Measurements from ENCODE around the gene NLRP12. TPM values are rescaled to one million over a fixed set of nuclear protein-coding genes. Genes with fewer than 3 reads are reported as not detected.
A peak's percentile ranks its signal among the peaks of the same experiment; 100 is the strongest.
"Not testable (repeated sequence)": the region's sequence is repeated elsewhere in the genome, so short reads cannot be mapped to it uniquely, and the experiment has no call there.

NLRP12 gene
- total and polyA plus RNA-seq, 2 donors (not counting 3 experiments of a cell fraction or from before 2014, with no cell fraction given), result 0.46 to 0.73 TPM

- TF ChIP-seq FOS (IDR thresholded peaks at IDR 0.05; ENCODE audit: borderline replicate concordance, insufficient read depth, low read length) (no peak), MAX (IDR thresholded peaks at IDR 0.05; ENCODE audit: insufficient read depth, insufficient read length) (no peak)
- no peaks in the 10 kb centered on the region for H3K9me3 ChIP-seq (replicated peaks; ENCODE audit: control insufficient read depth, insufficient read depth, low read length)
- no peaks in the 10 kb centered on the region for H3K27me3 ChIP-seq (ENCODE audit: control insufficient read depth in 2 of 2, insufficient read depth in 2 of 2, low read length in 2 of 2)
- no peak overlapping the region for H3K4me2 ChIP-seq (ENCODE audit: insufficient read depth, low read length)
- FAIRE-seq (peak; percentile 74), DNase-seq (ENCODE audit: low read depth, low spot score) (no peak)
- dilution Hi-C loops (cut with MboI; ENCODE audit: extremely low pct_ligation_motif_present, low sequenced_read_pairs), result no loop called here
- peaks cover 29% of the 10 kb centered on the region for H3K79me2 ChIP-seq (ENCODE audit: control insufficient read depth, insufficient read depth, low read length)
- no TSS peak for BruUV-seq (replicated peaks)
- intact Hi-C loops (cut with micrococcal nuclease), result no loop called here
- CTCF ChIA-PET, result interaction anchor here (1.0 to 1.3 kb wide), 2 partner anchors 11 to 159 kb away, joined by 3 to 4 read pairs; partner anchors contain the start of gene PRKCG
- peak overlapping the region; percentile 38 for H3K27ac ChIP-seq (ENCODE audit: insufficient read depth, low read depth, low read length)
- no peaks in the 10 kb centered on the region for H3K9me1 ChIP-seq (replicated peaks; ENCODE audit: control insufficient read depth, extremely low read depth, insufficient read depth, low read length)
- H3K4me1 ChIP-seq (ENCODE audit: control insufficient read depth, extremely low read depth, insufficient read depth, low read length), result peaks cover 15% of the 10 kb centered on the region
- POLR2A ChIA-PET, result interaction anchor here (1.2 kb wide), 1 partner anchor 9 kb away, joined by 3 read pairs; no protein-coding TSS in a partner anchor
- no peak overlapping the region for H2AFZ ChIP-seq (ENCODE audit: low read depth, low read length)
- no peak overlapping the region for H3K4me3 ChIP-seq (replicated peaks in 1 of 3; ENCODE audit: insufficient read depth in 1 of 3, low read depth in 1 of 3, low read length in 3 of 3)
- no peak overlapping the region for H3K9ac ChIP-seq (replicated peaks; ENCODE audit: extremely low read depth, insufficient read depth, low read length)
- no peaks in the 10 kb centered on the region for H4K20me1 ChIP-seq (replicated peaks; ENCODE audit: control insufficient read depth, extremely low read depth, insufficient read depth, low read length)
- H3K36me3 ChIP-seq (ENCODE audit: control insufficient read depth in 2 of 2, extremely low read depth in 1 of 2, insufficient read depth in 2 of 2, low read length in 2 of 2), result peaks cover 0 to 17% of the 10 kb centered on the region in 2 experiments
Measured at GRCh38 chr19:53870485-53870844, 46.4 kb upstream of the NLRP12 start.

DNA sequence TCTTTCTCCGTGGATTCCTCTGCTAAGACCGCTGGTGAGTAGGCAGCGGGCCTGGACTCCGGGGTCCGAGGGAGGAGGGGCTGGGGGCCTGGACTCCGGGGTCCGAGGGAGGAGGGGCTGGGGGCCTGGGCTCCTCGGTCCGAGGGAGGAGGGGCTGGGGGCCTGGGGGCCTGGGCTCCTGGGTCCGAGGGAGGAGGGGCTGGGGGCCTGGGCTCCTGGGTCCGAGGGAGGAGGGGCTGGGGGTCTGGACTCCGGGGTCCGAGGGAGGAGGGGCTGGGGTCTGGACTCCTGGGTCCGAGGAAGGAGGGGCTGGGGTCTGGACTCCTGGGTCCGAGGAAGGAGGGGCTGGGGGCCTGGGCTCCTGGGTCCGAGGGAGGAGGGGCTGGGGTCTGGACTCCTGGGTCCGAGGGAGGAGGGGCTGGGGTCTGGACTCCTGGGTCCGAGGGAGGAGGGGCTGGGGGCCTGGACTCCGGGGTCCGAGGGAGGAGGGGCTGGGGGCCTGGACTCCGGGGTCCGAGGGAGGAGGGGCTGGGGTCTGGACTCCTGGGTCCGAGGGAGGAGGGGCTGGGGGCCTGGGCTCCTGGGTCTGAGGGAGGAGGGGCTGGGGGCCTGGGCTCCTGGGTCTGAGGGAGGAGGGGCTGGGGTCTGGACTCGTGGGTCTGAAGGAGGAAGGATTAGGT, 45.8 kb upstream of the NLRP12 start:
- H3K27me3 ChIP-seq (ENCODE audit: control insufficient read depth in 2 of 2, insufficient read depth in 2 of 2, low read length in 2 of 2); H3K9me3 ChIP-seq (replicated peaks; ENCODE audit: control insufficient read depth, insufficient read depth, low read length); DNase-seq (ENCODE audit: low read depth, low spot score); H3K9me1 ChIP-seq (replicated peaks; ENCODE audit: control insufficient read depth, extremely low read depth, insufficient read depth, low read length); H4K20me1 ChIP-seq (replicated peaks; ENCODE audit: control insufficient read depth, extremely low read depth, insufficient read depth, low read length); BruUV-seq (replicated peaks); FAIRE-seq; dilution Hi-C loops (cut with MboI; ENCODE audit: extremely low pct_ligation_motif_present, low sequenced_read_pairs): not testable (repeated sequence)
- Histone ChIP-seq H3K4me2 (ENCODE audit: insufficient read depth, low read length) (peak overlapping the region; percentile 45), H3K36me3 (ENCODE audit: control insufficient read depth in 2 of 2, extremely low read depth in 1 of 2, insufficient read depth in 2 of 2, low read length in 2 of 2) (peaks cover 0 to 16% of the 10 kb centered on the region in 2 experiments), H3K4me3 (replicated peaks in 1 of 3; ENCODE audit: insufficient read depth in 1 of 3, low read depth in 1 of 3, low read length in 3 of 3) (peak overlapping the region; percentile 52 to 88 (median 57)), H2AFZ (ENCODE audit: low read depth, low read length) (peak overlapping the region; percentile 12), H3K27ac (ENCODE audit: insufficient read depth, low read depth, low read length) (peak overlapping the region; percentile 86), H3K9ac (replicated peaks; ENCODE audit: extremely low read depth, insufficient read depth, low read length) (peak overlapping the region; percentile 96), H3K79me2 (ENCODE audit: control insufficient read depth, insufficient read depth, low read length) (peaks cover 29% of the 10 kb centered on the region), H3K4me1 (ENCODE audit: control insufficient read depth, extremely low read depth, insufficient read depth, low read length) (peaks cover 15% of the 10 kb centered on the region)
- CTCF ChIA-PET, result interaction anchor here (1.0 to 1.3 kb wide), 2 partner anchors 12 to 160 kb away, joined by 3 to 4 read pairs; partner anchors contain the start of gene PRKCG
- intact Hi-C loops (cut with micrococcal nuclease), result loop anchor here (5.0 kb wide), 1 partner anchor 592 kb away; the partner anchor contains the start of gene LENG9
- POLR2A ChIA-PET, result interaction anchor here (1.2 kb wide), 1 partner anchor 9 kb away, joined by 3 read pairs; no protein-coding TSS in a partner anchor
